GM23248 (cell line): Measurements from ENCODE around the gene MPV17. TPM values are rescaled to one million over a fixed set of nuclear protein-coding genes. Genes with fewer than 3 reads are reported as not detected.
A peak's percentile ranks its signal among the peaks of the same experiment; 100 is the strongest.

ENCODE experiments used
- DNase-seq: peaks from one replicate; pipeline ENCODE4 v3.0.0-alpha.2; 2015
- H2AFZ ChIP-seq: fragments of 200-600 bp; sonication (generic); 2 replicates; pipeline ENCODE4 v1.6.1; 2016; ENCODE audit warnings: antibody characterized with exemption
- H3F3A ChIP-seq: fragments of 200-600 bp; sonication (generic); 2 replicates; pipeline ENCODE4 v1.6.1; 2016; ENCODE audit warnings: mild to moderate bottlenecking, antibody characterized with exemption, mixed run types; ENCODE audit not compliant: insufficient read depth
- H3K27ac ChIP-seq: fragments of 200-600 bp; sonication (generic); 2 replicates; pipeline ENCODE4 v1.5.1; 2016; ENCODE audit warnings: mild to moderate bottlenecking
- H3K27me3 ChIP-seq: fragments of 200-600 bp; sonication (generic); replicated peaks from 2 replicates; pipeline ENCODE4 v1.6.1; 2016; ENCODE audit warnings: mild to moderate bottlenecking; ENCODE audit not compliant: insufficient read depth
- H3K36me3 ChIP-seq: fragments of 200-600 bp; sonication (generic); 2 replicates; pipeline ENCODE4 v1.6.1; 2016; ENCODE audit warnings: low read depth, mild to moderate bottlenecking
- H3K4me1 ChIP-seq: fragments of 200-600 bp; sonication (generic); 2 replicates; pipeline ENCODE4 v1.6.1; 2016; ENCODE audit warnings: mild to moderate bottlenecking; ENCODE audit not compliant: insufficient read depth
- H3K4me2 ChIP-seq: fragments of 200-600 bp; sonication (generic); one replicate; pipeline ENCODE4 v1.6.1; 2016; ENCODE audit warnings: mild to moderate bottlenecking; ENCODE audit not compliant: unreplicated experiment
- H3K4me3 ChIP-seq: fragments of 200-600 bp; sonication (generic); 2 replicates; pipeline ENCODE4 v1.5.1; 2016; ENCODE audit warnings: mild to moderate bottlenecking
- H3K79me2 ChIP-seq: fragments of 200-600 bp; sonication (generic); 2 replicates; pipeline ENCODE4 v1.6.1; 2016; ENCODE audit warnings: mild to moderate bottlenecking; ENCODE audit not compliant: insufficient read depth
- H3K9ac ChIP-seq: fragments of 200-600 bp; sonication (generic); 2 replicates; pipeline ENCODE4 v1.6.1; 2016; ENCODE audit warnings: mild to moderate bottlenecking
- H3K9me2 ChIP-seq: fragments of 200-600 bp; sonication (generic); 2 replicates; pipeline ENCODE4 v1.6.1; 2016; ENCODE audit warnings: mixed run types, mild to moderate bottlenecking, moderate library complexity; ENCODE audit not compliant: insufficient read depth
- H3K9me3 ChIP-seq: fragments of 200-600 bp; sonication (generic); one replicate; pipeline ENCODE4 v1.6.1; 2017; ENCODE audit warnings: low read depth
- H4K20me1 ChIP-seq: fragments of 200-600 bp; sonication (generic); 2 replicates; pipeline ENCODE4 v1.6.0; 2016; ENCODE audit not compliant: insufficient read depth
- EZH2 ChIP-seq: fragments of 200-600 bp; sonication (generic); IDR thresholded peaks from 2 replicates; pipeline ENCODE4 v1.6.1; 2018; ENCODE audit warnings: antibody characterized with exemption, mild to moderate bottlenecking; ENCODE audit not compliant: insufficient read depth, poor library complexity, severe bottlenecking
- EZH2phosphoT487 ChIP-seq: fragments of 200-600 bp; sonication (generic); IDR thresholded peaks from 2 replicates; pipeline ENCODE4 v1.6.1; 2018; ENCODE audit warnings: antibody characterized with exemption, moderate library complexity, mild to moderate bottlenecking, low read depth; ENCODE audit not compliant: insufficient read depth
- whole genome bisulfite sequencing, 2 experiments: methylation state at CpG; one replicate each; pipeline ENCODE4 v1.1.6; 2015 to 2017; ENCODE audit warnings: low lambda C conversion rate in 2 of 2, low coverage in 1 of 2; ENCODE audit errors: missing lambda C conversion rate in 2 of 2; 5-methylcytosine and 5-hydroxymethylcytosine counted together
- in situ Hi-C: fragments of 300-500 bp; cut with MboI; formaldehyde crosslinking; loops from 2 replicates; pipeline ENCODE4 v1.15.0; 2020
- polyA plus RNA-seq: library from polyadenylated mRNA; unstranded; fragments of >200 nt; fragmentation: Nextera tagmentation; extraction: Ambion mirVana; gene quantifications from 2 replicates; pipeline ENCODE4 v1.2.1, GENCODE V29; 2016
- total RNA-seq: library from RNA; depleted of rRNA; stranded (reverse); fragments of >200 nt; shearing (Covaris generic); gene quantifications from 2 replicates; pipeline ENCODE4 v1.2.3, GENCODE V29; 2014

Gene MPV17
- total and polyA plus RNA-seq, 2 experiments from 2014 or later, result 91.0 to 128 TPM

GRCh38 chr2:27369471-27370025 is 46.7 kb upstream of the MPV17 start:
- Histone ChIP-seq H2AFZ (peak overlapping the region; percentile 86), H3F3A (peaks cover 26% of the 10 kb centered on the region; the same call in 1 of the 2 replicates), H3K27me3 (no peaks in the 10 kb centered on the region), H3K9ac (peak overlapping the region; percentile 94), H3K4me1 (peaks cover 19% of the 10 kb centered on the region), H3K27ac (peak overlapping the region; percentile 86), H3K9me2 (no peaks in the 10 kb centered on the region), H3K9me3 (no peaks in the 10 kb centered on the region), H3K79me2 (peaks cover 80% of the 10 kb centered on the region), H3K4me3 (peak overlapping the region; percentile 95), H3K4me2 (peak overlapping the region; percentile 99), H3K36me3 (peaks cover 49% of the 10 kb centered on the region), H4K20me1 (no peaks in the 10 kb centered on the region)
- in situ Hi-C loops, result no loop called here
- peak; percentile 81 for DNase-seq
- WGBS, 2 experiments, result 2 to 3% methylated on average over 14 to 16 of the region's 18 CpGs
- TF ChIP-seq EZH2phosphoT487 (no peak), EZH2 (no peak)

GRCh38 chr2:27363933-27364332 is 41.0 kb upstream of the MPV17 start:
- Histone ChIP-seq H3K4me3 (no peak overlapping the region), H3K79me2 (peaks cover 53% of the 10 kb centered on the region), H3K36me3 (peaks cover 43% of the 10 kb centered on the region), H2AFZ (no peak overlapping the region), H3F3A (peaks cover 25% of the 10 kb centered on the region; the same call in 1 of the 2 replicates), H4K20me1 (no peaks in the 10 kb centered on the region), H3K27ac (no peak overlapping the region), H3K9ac (no peak overlapping the region), H3K27me3 (no peaks in the 10 kb centered on the region), H3K4me2 (no peak overlapping the region), H3K4me1 (peaks cover 5% of the 10 kb centered on the region; the same call in 1 of the 2 replicates), H3K9me3 (no peaks in the 10 kb centered on the region), H3K9me2 (no peaks in the 10 kb centered on the region)
- DNase-seq, result no peak
- in situ Hi-C loops, result no loop called here
- 98% methylated on average over 2 of the region's 2 CpGs for WGBS, 2 experiments
- no peak for TF ChIP-seq EZH2phosphoT487
- TF ChIP-seq EZH2, result no peak

- Histone ChIP-seq H3K9me2 (no peaks in the 10 kb centered on the region), H3K27ac (no peak overlapping the region), H3K4me3 (no peak overlapping the region), H4K20me1 (no peaks in the 10 kb centered on the region), H3K36me3 (peaks cover 38% of the 10 kb centered on the region), H3K79me2 (peaks cover 51% of the 10 kb centered on the region), H3K9me3 (no peaks in the 10 kb centered on the region), H3K4me2 (no peak overlapping the region), H3K27me3 (no peaks in the 10 kb centered on the region), H3K4me1 (peaks cover 7% of the 10 kb centered on the region), H3K9ac (no peak overlapping the region), H3F3A (peaks cover 25% of the 10 kb centered on the region; the same call in 1 of the 2 replicates), H2AFZ (no peak overlapping the region)
- WGBS, 2 experiments, result 95 to 98% methylated on average over 4 of the region's 4 CpGs
- in situ Hi-C loops, result no loop called here
- no peak for DNase-seq
- TF ChIP-seq EZH2phosphoT487 (no peak), EZH2 (no peak)
Observed at GRCh38 chr2:27362678-27363420, 40.0 kb upstream of the MPV17 start.

- Histone ChIP-seq H3K27ac (peak within 1 kb of the TSS; percentile 88), H2AFZ (peak within 1 kb of the TSS; percentile 81), H3K9me3 (no peaks in the 10 kb centered on the region), H3K4me2 (peak within 1 kb of the TSS; percentile 93), H3K9me2 (no peaks in the 10 kb centered on the region), H3K4me1 (peaks cover 29% of the 10 kb centered on the region), H3K9ac (peak within 1 kb of the TSS; percentile 96), H4K20me1 (no peaks in the 10 kb centered on the region), H3K4me3 (peak within 1 kb of the TSS; percentile 84), H3K27me3 (no peaks in the 10 kb centered on the region), H3F3A (no peaks in the 10 kb centered on the region; the same call in 1 of the 2 replicates), H3K79me2 (peaks cover 75% of the 10 kb centered on the region), H3K36me3 (no peaks in the 10 kb centered on the region)
- DNase-seq, result peak; percentile 98
- in situ Hi-C loops, result no loop called here
- no peak for TF ChIP-seq EZH2phosphoT487
- TF ChIP-seq EZH2, result no peak
- WGBS, 2 experiments, result 1% methylated on average over 66 to 67 of the region's 67 CpGs
Observed at GRCh38 chr2:27356382-27357181, 33.7 kb upstream of the MPV17 start, which contains the start of gene GTF3C2. TSS of gene GTF3C2 (minus strand) at chr2:27356764. CDS start at chr2:27343554, 13,210 bp downstream.
